Osteoblast (primary cell): ENCODE results near the gene KCNF1. TPM values are rescaled to one million over a fixed set of nuclear protein-coding genes. Genes with fewer than 3 reads are reported as not detected.

ENCODE experiments used
- DNase-seq: peaks from one replicate; pipeline ENCODE4 v3.0.0; 2011; ENCODE audit warnings: low spot score, mixed read lengths; ENCODE audit not compliant: insufficient read length; ENCODE audit errors: missing footprints
- H2AFZ ChIP-seq: 2 replicates; pipeline ENCODE4 v1.6.0; 2011; ENCODE audit warnings: mild to moderate bottlenecking, low read length
- H3K27ac ChIP-seq: 2 replicates; pipeline ENCODE4 v1.5.1; 2011; ENCODE audit warnings: mild to moderate bottlenecking, low read depth, low read length, moderate library complexity
- H3K27me3 ChIP-seq: 2 replicates; pipeline ENCODE4 v1.6.0; 2012; ENCODE audit warnings: mild to moderate bottlenecking, control low read depth, inconsistent platforms, low read length, moderate library complexity; ENCODE audit not compliant: insufficient read depth
- H3K36me3 ChIP-seq: 2 replicates; pipeline ENCODE4 v1.5.1; 2011; ENCODE audit warnings: mild to moderate bottlenecking, low read length, control low read depth, moderate library complexity; ENCODE audit not compliant: insufficient read depth
- H3K4me1 ChIP-seq: 2 replicates; pipeline ENCODE4 v1.5.1; 2011; ENCODE audit warnings: mild to moderate bottlenecking, low read length, control low read depth, moderate library complexity; ENCODE audit not compliant: insufficient read depth
- H3K4me2 ChIP-seq: 2 replicates; pipeline ENCODE4 v1.6.0; 2011; ENCODE audit warnings: mild to moderate bottlenecking, low read length; ENCODE audit not compliant: insufficient read depth
- H3K4me3 ChIP-seq: fragments of 200-600 bp; sonication (generic); 3 replicates; pipeline ENCODE4 v1.5.1; 2012; ENCODE audit warnings: mild to moderate bottlenecking, low read length, inconsistent platforms; ENCODE audit not compliant: insufficient read depth
- H3K79me2 ChIP-seq: 2 replicates; pipeline ENCODE4 v1.6.0; 2012; ENCODE audit warnings: mild to moderate bottlenecking, low read length, control low read depth, inconsistent platforms; ENCODE audit not compliant: insufficient read depth
- H3K9me3 ChIP-seq: 2 replicates; pipeline ENCODE4 v1.5.1; 2011; ENCODE audit warnings: low read depth, low read length, control low read depth
- H4K20me1 ChIP-seq: 2 replicates; pipeline ENCODE4 v1.6.0; 2012; ENCODE audit warnings: mild to moderate bottlenecking, low read length, control low read depth; ENCODE audit not compliant: insufficient read depth
- total RNA-seq: library from RNA; depleted of rRNA; stranded (reverse); fragments of >200 nt; gene quantifications from 2 replicates; pipeline ENCODE4 v1.2.3, GENCODE V29; 2012
- TF ChIP-seq, protein P1 (sequence below): IDR thresholded peaks from 2 replicates; pipeline ENCODE4 v1.5.1; 2011; ENCODE audit warnings: mild to moderate bottlenecking, low read depth, low read length, moderate library complexity; ENCODE audit errors: extremely low read depth

Gene KCNF1
- total RNA-seq, 1 donor, result under 0.01 TPM

DNA sequence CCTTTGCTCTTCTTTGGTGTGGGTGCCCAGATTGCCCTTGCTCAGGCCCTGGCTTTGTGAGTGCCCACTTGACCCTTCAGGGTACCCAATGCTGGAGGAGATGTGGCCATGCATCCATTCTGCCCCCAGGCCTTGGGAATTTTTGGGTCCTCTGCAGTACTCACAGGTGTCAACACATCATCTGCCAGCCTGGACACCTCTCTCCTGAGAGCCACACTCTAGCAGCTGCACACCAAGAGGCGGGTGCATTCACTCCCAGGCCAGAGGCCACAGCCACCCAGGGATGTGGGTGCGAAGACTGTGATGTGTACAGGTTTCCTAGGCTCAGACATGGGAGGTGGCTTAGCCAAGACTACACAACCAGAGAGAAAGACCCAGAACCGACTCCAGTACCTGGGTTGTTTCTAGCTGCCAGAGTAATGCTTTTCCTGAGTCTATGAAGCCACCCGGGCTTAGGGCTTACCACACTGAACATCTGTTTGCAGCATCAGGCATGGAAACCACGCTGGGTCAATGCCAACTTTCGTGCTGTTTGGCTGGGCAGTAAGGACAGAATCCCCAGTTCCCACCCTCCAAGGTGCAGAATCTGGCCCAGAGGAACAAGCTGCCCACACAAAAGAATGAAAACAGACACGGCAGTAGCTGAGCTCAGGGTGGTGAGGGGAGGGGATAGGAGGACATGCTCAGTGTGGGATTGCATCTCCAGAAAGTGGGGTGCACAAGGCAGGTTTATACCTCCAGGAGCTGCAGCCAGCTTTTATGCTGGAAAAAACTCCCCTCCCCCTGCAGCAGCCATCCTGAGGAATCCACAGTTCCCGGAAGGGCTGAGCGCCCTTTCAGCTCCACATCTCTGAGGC lies 40.1 kb downstream of the KCNF1 start:
- Histone ChIP-seq H3K4me1 (peaks cover 10% of the 10 kb centered on the region), H3K79me2 (no peaks in the 10 kb centered on the region), H2AFZ (no peak overlapping the region), H3K4me2 (no peak overlapping the region), H3K36me3 (no peaks in the 10 kb centered on the region), H3K27ac (no peak overlapping the region), H3K4me3 (no peak overlapping the region), H4K20me1 (no peaks in the 10 kb centered on the region), H3K9me3 (no peaks in the 10 kb centered on the region), H3K27me3 (peaks cover 23% of the 10 kb centered on the region)
- no peak for DNase-seq
- TF ChIP-seq, protein P1, sequence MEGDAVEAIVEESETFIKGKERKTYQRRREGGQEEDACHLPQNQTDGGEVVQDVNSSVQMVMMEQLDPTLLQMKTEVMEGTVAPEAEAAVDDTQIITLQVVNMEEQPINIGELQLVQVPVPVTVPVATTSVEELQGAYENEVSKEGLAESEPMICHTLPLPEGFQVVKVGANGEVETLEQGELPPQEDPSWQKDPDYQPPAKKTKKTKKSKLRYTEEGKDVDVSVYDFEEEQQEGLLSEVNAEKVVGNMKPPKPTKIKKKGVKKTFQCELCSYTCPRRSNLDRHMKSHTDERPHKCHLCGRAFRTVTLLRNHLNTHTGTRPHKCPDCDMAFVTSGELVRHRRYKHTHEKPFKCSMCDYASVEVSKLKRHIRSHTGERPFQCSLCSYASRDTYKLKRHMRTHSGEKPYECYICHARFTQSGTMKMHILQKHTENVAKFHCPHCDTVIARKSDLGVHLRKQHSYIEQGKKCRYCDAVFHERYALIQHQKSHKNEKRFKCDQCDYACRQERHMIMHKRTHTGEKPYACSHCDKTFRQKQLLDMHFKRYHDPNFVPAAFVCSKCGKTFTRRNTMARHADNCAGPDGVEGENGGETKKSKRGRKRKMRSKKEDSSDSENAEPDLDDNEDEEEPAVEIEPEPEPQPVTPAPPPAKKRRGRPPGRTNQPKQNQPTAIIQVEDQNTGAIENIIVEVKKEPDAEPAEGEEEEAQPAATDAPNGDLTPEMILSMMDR, result no peak

DNA sequence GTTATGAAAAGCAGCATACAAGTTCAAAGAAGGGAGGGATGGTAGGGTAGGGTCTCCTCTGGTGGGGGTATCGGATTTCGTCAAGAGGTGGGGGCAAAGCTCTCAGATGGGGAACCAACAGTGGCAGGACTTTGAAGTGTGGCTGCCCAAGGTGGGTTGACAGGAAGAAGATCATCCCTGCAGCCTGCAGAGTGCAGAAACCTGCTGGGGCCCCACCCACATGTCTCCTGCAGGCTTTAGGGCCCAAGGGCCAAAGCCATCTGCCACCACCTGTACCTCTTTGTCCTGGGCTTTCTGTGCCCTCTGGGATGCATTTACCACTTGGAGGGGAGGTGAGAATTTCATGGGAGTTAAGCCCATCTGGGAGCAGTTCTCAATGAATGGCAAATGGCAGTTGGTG lies 42.7 kb downstream of the KCNF1 start:
- H3K79me2 ChIP-seq, result no peaks in the 10 kb centered on the region
- no peak overlapping the region for H3K4me3 ChIP-seq
- no peak overlapping the region for H2AFZ ChIP-seq
- H3K9me3 ChIP-seq, result no peaks in the 10 kb centered on the region
- no peaks in the 10 kb centered on the region for H3K4me1 ChIP-seq
- H3K4me2 ChIP-seq, result no peak overlapping the region
- H3K36me3 ChIP-seq, result no peaks in the 10 kb centered on the region
- no peaks in the 10 kb centered on the region for H4K20me1 ChIP-seq
- peaks cover 17% of the 10 kb centered on the region for H3K27me3 ChIP-seq
- H3K27ac ChIP-seq, result no peak overlapping the region
- TF ChIP-seq, protein P1, result no peak
- DNase-seq, result peak; percentile 15

DNA sequence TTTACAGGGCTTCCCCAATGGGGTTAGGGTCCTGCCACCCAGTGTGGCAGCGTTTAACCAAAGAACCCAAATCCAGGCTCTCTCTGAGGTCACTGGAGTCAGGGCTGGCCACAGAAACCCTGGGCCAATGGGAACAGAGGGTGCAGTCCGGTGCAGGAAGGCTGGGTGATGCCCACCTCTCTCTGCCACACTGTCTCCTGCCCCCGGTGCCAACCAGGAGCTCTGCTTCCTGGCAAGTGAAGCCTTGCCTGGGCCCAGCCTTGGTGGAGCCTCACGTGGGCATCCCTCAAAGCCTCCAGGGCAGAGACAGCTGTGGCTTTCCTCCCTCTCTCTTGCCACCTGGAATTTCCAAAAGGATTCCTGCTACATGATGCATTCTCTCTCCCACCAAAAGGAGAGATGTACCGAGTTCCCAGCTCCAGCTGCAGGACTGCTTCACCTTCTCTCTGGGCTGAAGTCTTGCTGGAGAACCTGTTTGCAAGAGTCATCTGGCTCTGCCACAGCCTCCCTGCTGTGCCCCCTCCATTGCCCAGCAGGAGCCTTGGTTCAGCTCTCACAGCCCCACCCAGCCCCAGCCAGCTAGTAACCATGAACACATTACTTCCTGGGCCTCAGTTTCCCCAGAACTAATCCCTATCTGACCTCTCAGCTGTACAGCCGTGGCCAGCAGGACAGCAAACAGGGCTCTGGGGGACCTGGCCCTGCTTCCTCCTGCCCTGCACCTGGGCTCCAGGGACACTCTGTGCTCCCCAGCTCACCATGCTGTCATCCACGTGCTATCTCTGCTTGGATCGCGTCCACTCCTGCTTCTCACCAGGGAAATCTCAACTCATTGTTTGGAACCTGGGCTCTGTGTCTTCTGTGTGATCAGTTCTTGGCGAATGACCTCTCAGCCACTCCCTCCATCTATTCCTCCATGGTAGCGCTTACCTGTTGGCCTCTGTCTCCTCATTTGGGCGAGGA lies 43.4 kb downstream of the KCNF1 start:
- no peaks in the 10 kb centered on the region for H3K9me3 ChIP-seq
- no peaks in the 10 kb centered on the region for H3K36me3 ChIP-seq
- H4K20me1 ChIP-seq, result no peaks in the 10 kb centered on the region
- no peak overlapping the region for H3K4me3 ChIP-seq
- peaks cover 12% of the 10 kb centered on the region for H3K27me3 ChIP-seq
- peak; percentile 36 for DNase-seq
- no peaks in the 10 kb centered on the region for H3K4me1 ChIP-seq
- TF ChIP-seq, protein P1, result no peak
- H3K4me2 ChIP-seq, result no peak overlapping the region
- no peak overlapping the region for H2AFZ ChIP-seq
- no peak overlapping the region for H3K27ac ChIP-seq
- no peaks in the 10 kb centered on the region for H3K79me2 ChIP-seq
